K562 (cell line): ENCODE data around the gene SPTBN5. TPM values are rescaled to one million over a fixed set of nuclear protein-coding genes. Genes with fewer than 3 reads are reported as not detected.

Experiments
- ATAC-seq: fragments of 200-7000 bp; cut with Tn5 transposase; 3 replicates; pipeline ENCODE4 v1.9.1; 2020; ENCODE audit warnings: moderate library complexity
- BruUV-seq: library from RNA; stranded (reverse); fragments of 400-500 nt; replicated peaks from 2 replicates; lab custom pipeline; 2021; lab: Mats Ljungman, UMichigan
- CTCF ChIA-PET: fragments of 300-600 bp; formaldehyde crosslinking; extraction: SDS; loops from one replicate; lab custom pipeline; 2021; ENCODE audit warnings: low intra/inter-chr PET ratio; lab: Yijun Ruan, JAX
- POLR2A ChIA-PET: fragments of 300-600, 350-650 bp; sonication (Branson Sonifier 250); formaldehyde crosslinking; extraction: SDS; loops from one replicate; lab custom pipeline; 2021; ENCODE audit warnings: antibody characterized with exemption, inconsistent platforms; lab: Yijun Ruan, JAX
- DNase-seq, 4 experiments: peaks; one replicate each; pipeline versions ENCODE4 v3.0.0 to v3.0.0-alpha.2; 2011 to 2018; ENCODE audit warnings: low spot score in 3 of 4, mixed read lengths in 3 of 4; ENCODE audit errors: extremely low read depth in 1 of 4
- FAIRE-seq: peaks from 2 replicates; lab custom pipeline; 2011; peaks lifted over from hg19 to GRCh38; lab: Jason Lieb, UNC
- H2AFZ ChIP-seq: 2 replicates; pipeline ENCODE4 v1.6.0; 2011; ENCODE audit warnings: low read depth, low read length, control low read depth, inconsistent platforms
- H3K27ac ChIP-seq: fragments of 200-600 bp; 3 replicates; pipeline ENCODE4 v1.8.0; 2011; ENCODE audit warnings: low read depth, mild to moderate bottlenecking, control low read depth, inconsistent platforms, low read length, moderate library complexity, mixed read lengths; ENCODE audit errors: extremely low read depth
- H3K27me3 ChIP-seq, 2 experiments: fragments of 300-600 bp in 1 of 2; 2 replicates in 1 of 2; 3 replicates in 1 of 2; pipeline versions ENCODE4 v1.6.0 to v1.8.0; 2011; ENCODE audit warnings: inconsistent platforms in 2 of 2, low read length in 2 of 2, mild to moderate bottlenecking in 1 of 2, mixed read lengths in 1 of 2, moderate library complexity in 1 of 2; ENCODE audit not compliant: control insufficient read depth in 2 of 2, insufficient read depth in 2 of 2
- H3K36me3 ChIP-seq: fragments of 300-600 bp; 3 replicates; pipeline ENCODE4 v1.8.0; 2011; ENCODE audit warnings: mild to moderate bottlenecking, low read length, inconsistent platforms; ENCODE audit not compliant: control insufficient read depth, insufficient read depth
- H3K4me1 ChIP-seq, 2 experiments: fragments of 200-600 bp in 1 of 2; replicated peaks in 1 of 2; 2 replicates in 1 of 2; 3 replicates in 1 of 2; pipeline versions ENCODE4 v1.5.1 to v1.8.0; 2011; ENCODE audit warnings: inconsistent platforms in 2 of 2, low read length in 2 of 2, mild to moderate bottlenecking in 1 of 2, mixed read lengths in 1 of 2, moderate library complexity in 1 of 2; ENCODE audit not compliant: control insufficient read depth in 2 of 2, insufficient read depth in 2 of 2
- H3K4me2 ChIP-seq: 2 replicates; pipeline ENCODE4 v1.6.1; 2011; ENCODE audit warnings: low read length, control low read depth, inconsistent platforms, mixed read lengths; ENCODE audit not compliant: insufficient read depth
- H3K4me3 ChIP-seq: fragments of 200-600 bp; sonication (generic), shearing (Covaris generic); 2 replicates; pipeline ENCODE4 v1.5.1; 2016; ENCODE audit warnings: control low read depth, inconsistent platforms
- H3K79me2 ChIP-seq: fragments of 200-600 bp; 3 replicates; pipeline ENCODE4 v1.8.0; 2011; ENCODE audit warnings: low read length, inconsistent platforms; ENCODE audit not compliant: control insufficient read depth, insufficient read depth
- H3K9ac ChIP-seq, 2 experiments: 2 replicates each; pipeline versions ENCODE4 v1.6.0 to v1.6.1; 2011; ENCODE audit warnings: low read depth in 2 of 2, low read length in 2 of 2, control low read depth in 1 of 2, inconsistent platforms in 1 of 2, mild to moderate bottlenecking in 1 of 2, mixed read lengths in 1 of 2; ENCODE audit not compliant: insufficient read depth in 1 of 2
- H3K9me1 ChIP-seq: one replicate; pipeline ENCODE4 v1.6.0; 2011; ENCODE audit warnings: inconsistent platforms, mild to moderate bottlenecking, low read length, moderate library complexity; ENCODE audit not compliant: control insufficient read depth, insufficient read depth
- H3K9me3 ChIP-seq: replicated peaks from 2 replicates; pipeline ENCODE4 v1.5.1; 2011; ENCODE audit warnings: low read depth, low read length, inconsistent platforms; ENCODE audit not compliant: control insufficient read depth, insufficient read depth
- H4K20me1 ChIP-seq: replicated peaks from 2 replicates; pipeline ENCODE4 v1.6.1; 2011; ENCODE audit warnings: low read length, inconsistent platforms, mixed read lengths; ENCODE audit not compliant: control insufficient read depth, insufficient read depth
- E2F3 ChIP-seq: fragments of 250-450 bp; sonication (Bioruptor Pico); IDR thresholded peaks from 2 replicates; pipeline ENCODE4 v1.4.0; 2020; ENCODE audit warnings: mild to moderate bottlenecking
- E2F6 ChIP-seq, 2 experiments: IDR thresholded peaks; 2 replicates each; pipeline ENCODE4 v1.6.1; 2011; ENCODE audit warnings: borderline replicate concordance in 1 of 2, control low read depth in 1 of 2, low read depth in 1 of 2, low read length in 1 of 2, mild to moderate bottlenecking in 1 of 2, mixed read lengths in 1 of 2, moderate library complexity in 1 of 2; ENCODE audit not compliant: insufficient read depth in 1 of 2, insufficient read length in 1 of 2, poor library complexity in 1 of 2, severe bottlenecking in 1 of 2; ENCODE audit errors: extremely low read depth in 1 of 2
- ELF1 ChIP-seq: fragments of 200-800 bp; sonication (Bioruptor generic); IDR thresholded peaks from 2 replicates; pipeline ENCODE4 v1.6.1; 2016; ENCODE audit warnings: missing genetic modification characterization, missing compliant biosample characterization
- ETV1 ChIP-seq: fragments of 450-650 bp; conservative IDR thresholded peaks from 2 replicates; pipeline ENCODE4 v1.6.1; 2016; ENCODE audit warnings: missing genetic modification characterization, control low read depth, low read depth, missing compliant biosample characterization
- FOXK1 ChIP-seq: sonication (generic); formaldehyde crosslinking; IDR thresholded peaks from 2 replicates; pipeline ENCODE4 v1.8.0; 2022; ENCODE audit warnings: missing genetic modification reagents, mild to moderate bottlenecking, borderline replicate concordance
- GABPA ChIP-seq: fragments of 200-800 bp; sonication (Bioruptor generic); conservative IDR thresholded peaks from 2 replicates; pipeline ENCODE4 v1.6.1; 2016; ENCODE audit warnings: low read depth, missing genetic modification characterization, missing compliant biosample characterization
- HEY1 ChIP-seq: fragments of 250-450 bp; sonication (Bioruptor Pico); IDR thresholded peaks from 2 replicates; pipeline ENCODE4 v1.5.0; 2020; ENCODE audit warnings: mild to moderate bottlenecking, moderate library complexity, borderline replicate concordance
- NCOR1 ChIP-seq: fragments of 450-650 bp; IDR thresholded peaks from 2 replicates; pipeline ENCODE4 v1.6.1; 2016; ENCODE audit warnings: mild to moderate bottlenecking, moderate library complexity
- NFRKB ChIP-seq: fragments of 450-650 bp; IDR thresholded peaks from 2 replicates; pipeline ENCODE4 v1.6.1; 2016; ENCODE audit warnings: low read depth
- PBX2 ChIP-seq, 2 experiments: IDR thresholded peaks in 1 of 2; conservative IDR thresholded peaks in 1 of 2; 2 replicates each; pipeline ENCODE4 v1.6.1; 2016; ENCODE audit warnings: low read depth in 2 of 2, mild to moderate bottlenecking in 1 of 2, missing compliant biosample characterization in 1 of 2, missing genetic modification characterization in 1 of 2, moderate library complexity in 1 of 2
- POLR2AphosphoS2 ChIP-seq: IDR thresholded peaks from 2 replicates; pipeline ENCODE4 v1.6.1; 2012; ENCODE audit warnings: low read length, improper control_type of control experiment
- STAT5B ChIP-seq: fragments of 250-450 bp; sonication (Bioruptor Pico); IDR thresholded peaks from 2 replicates; pipeline ENCODE4 v1.8.0; 2021; ENCODE audit warnings: mild to moderate bottlenecking, inconsistent platforms
- TAF9B ChIP-seq: fragments of 450-650 bp; IDR thresholded peaks from 2 replicates; pipeline ENCODE4 v1.6.1; 2018; ENCODE audit warnings: mild to moderate bottlenecking; ENCODE audit not compliant: partially characterized antibody
- ZNF146 ChIP-seq: IDR thresholded peaks from one replicate; pipeline ENCODE4 v1.6.1; 2018; ENCODE audit warnings: missing compliant biosample characterization; ENCODE audit not compliant: unreplicated experiment
- ZNF77 ChIP-seq: fragments of 250-450 bp; sonication (Bioruptor Pico); IDR thresholded peaks from 2 replicates; pipeline ENCODE4 v1.5.0; 2020
- ZNF830 ChIP-seq: fragments of 250-450 bp; sonication (Bioruptor Pico); IDR thresholded peaks from 2 replicates; pipeline ENCODE4 v1.5.0; 2021; ENCODE audit warnings: mild to moderate bottlenecking
- WGBS: fragments of 100-300 bp; shearing (Covaris generic); methylation state at CpG from one replicate; pipeline ENCODE4 v1.1.6; 2016; ENCODE audit warnings: low coverage, mixed read lengths; ENCODE audit not compliant: insufficient coverage; ENCODE audit errors: missing lambda C conversion rate; 5-methylcytosine and 5-hydroxymethylcytosine counted together
- in situ Hi-C: fragments of 300-500 bp; cut with MboI; formaldehyde crosslinking; loops from 4 replicates; pipeline ENCODE4 v1.15.0; 2018; ENCODE audit warnings: inconsistent platforms, mixed read lengths
- intact Hi-C: fragments of 100-400 bp; cut with micrococcal nuclease; formaldehyde crosslinking; loops from 2 replicates; pipeline ENCODE4 v1.14.2; 2022
- polyA plus RNA-seq, 8 experiments: library from polyadenylated mRNA; depleted of rRNA in 4 of 8; stranded (reverse) in 5 of 8; unstranded in 3 of 8; fragments of >200 nt; fragmentation: Nextera tagmentation in 2 of 8; fragmentation: Illumina TruSeq in 1 of 8; extraction: Ambion mirVana in 2 of 8; extraction: Trizol in 1 of 8; gene quantifications; 2 replicates each; pipeline versions ENCODE4 v1.2.1 to v1.2.3, GENCODE V29; 2011 to 2014; ENCODE audit warnings: inconsistent platforms in 1 of 8, missing spikeins in 1 of 8
- total RNA-seq, 7 experiments: library from RNA; depleted of rRNA in 6 of 7; stranded (reverse); fragments of >200 nt in 6 of 7; fragmentation: Illumina TruSeq in 2 of 7; extraction: Trizol in 2 of 7; gene quantifications; 2 replicates each; pipeline versions ENCODE4 v1.2.1 to v1.2.3, GENCODE V29; 2011 to 2021; ENCODE audit warnings: low replicate concordance in 1 of 7

SPTBN5 gene
- total and polyA plus RNA-seq, 9 of the 15 experiments (the other 6 are each of a cell fraction or from before 2014, with no cell fraction given) = 0.02 TPM; not detected in 8

GRCh38 chr15:41824062-41824745 lies 69.6 kb downstream of the SPTBN5 start:
- no peak for DNase-seq
- H3K9ac ChIP-seq = no peak overlapping the region
- H3K9me3 ChIP-seq = no peaks in the 10 kb centered on the region
- CTCF ChIA-PET = no interaction called here
- H3K9me1 ChIP-seq = no peaks in the 10 kb centered on the region
- H3K4me3 ChIP-seq = no peak overlapping the region
- WGBS = 76% methylated on average over 19 of the region's 19 CpGs
- intact Hi-C loops (no loop called here), in situ Hi-C loops (loop anchor here (25.0 kb wide), 1 partner anchor 362 kb away; no protein-coding TSS in a partner anchor)
- no TSS peak for BruUV-seq
- peaks cover 6 to 11% of the 10 kb centered on the region in 2 experiments; a peak in 2 of 5 replicates for H3K4me1 ChIP-seq
- no peak overlapping the region for H3K27ac ChIP-seq
- H2AFZ ChIP-seq = no peak overlapping the region
- FAIRE-seq = no peak
- H4K20me1 ChIP-seq = no peaks in the 10 kb centered on the region
- no peaks in the 10 kb centered on the region for H3K27me3 ChIP-seq
- TF ChIP-seq STAT5B (CRISPR knock-in tag) (no peak), POLR2AphosphoS2 (no peak), E2F6 (IDR thresholded peaks at IDR 0.05; ENCODE audit: borderline replicate concordance in 1 of 2, extremely low read depth in 1 of 2, insufficient read depth in 1 of 2, insufficient read length in 1 of 2, low read depth in 1 of 2, low read length in 1 of 2, poor library complexity in 1 of 2, severe bottlenecking in 1 of 2) (no peak), ZNF830 (no peak), GABPA (no peak), TAF9B (no peak), ELF1 (tag) (no peak), ZNF146 (no peak), NCOR1 (no peak), ZNF77 (CRISPR knock-in tag) (no peak), ETV1 (tag) (no peak), FOXK1 (CRISPR knock-in tag) (no peak), PBX2 (CRISPR knock-in tag; IDR thresholded peaks at IDR 0.05; ENCODE audit: low read depth) (no peak), PBX2 (tag; conservative IDR thresholded peaks at IDR 0.05; ENCODE audit: low read depth) (no peak), HEY1 (no peak), E2F3 (CRISPR knock-in tag) (no peak), NFRKB (no peak)
- no peak for ATAC-seq
- H3K79me2 ChIP-seq = peaks cover 9% of the 10 kb centered on the region; the same call in 2 of the 3 replicates
- POLR2A ChIA-PET = no interaction called here
- H3K36me3 ChIP-seq = peaks cover 4% of the 10 kb centered on the region; the same call in 1 of the 3 replicates
- H3K4me2 ChIP-seq = no peak overlapping the region
